HEK293T (cell line): ENCODE measurements around the gene GSTM3.
A peak's percentile ranks its signal among the peaks of the same experiment; 100 is the strongest.
"Not testable (repeated sequence)": the region's sequence is repeated elsewhere in the genome, so short reads cannot be mapped to it uniquely, and the experiment has no call there.

Experiments used
- CTCF ChIA-PET: fragments of 350-600 bp; formaldehyde crosslinking; extraction: SDS; loops from one replicate; lab custom pipeline; 2021; ENCODE audit warnings: antibody characterized with exemption, inconsistent platforms; lab: Yijun Ruan, JAX
- POLR2A ChIA-PET: fragments of 350-600 bp; formaldehyde crosslinking; extraction: SDS; loops from one replicate; lab custom pipeline; 2020; ENCODE audit warnings: antibody characterized with exemption, inconsistent platforms; lab: Yijun Ruan, JAX
- DNase-seq: peaks from one replicate; pipeline ENCODE4 v3.0.0; 2012; ENCODE audit warnings: mixed read lengths; ENCODE audit errors: extremely low spot score
- ARNT ChIP-seq: fragments of 450-650 bp; IDR thresholded peaks from 2 replicates; pipeline ENCODE4 v1.6.1; 2017; ENCODE audit warnings: mild to moderate bottlenecking
- BHLHE40 ChIP-seq: fragments of 450-650 bp; IDR thresholded peaks from 2 replicates; pipeline ENCODE4 v1.6.1; 2016; ENCODE audit warnings: mild to moderate bottlenecking, moderate library complexity, borderline replicate concordance
- CTBP1 ChIP-seq: fragments of 450-650 bp; IDR thresholded peaks from 2 replicates; pipeline ENCODE4 v1.6.1; 2016; ENCODE audit warnings: borderline replicate concordance
- ELF4 ChIP-seq: fragments of 450-650 bp; IDR thresholded peaks from 2 replicates; pipeline ENCODE4 v1.6.1; 2017; ENCODE audit warnings: antibody characterized with exemption
- FOXA1 ChIP-seq: fragments of 450-650 bp; IDR thresholded peaks from 2 replicates; pipeline ENCODE4 v1.6.1; 2016; ENCODE audit warnings: mild to moderate bottlenecking
- FOXK2 ChIP-seq: fragments of 450-650 bp; IDR thresholded peaks from 2 replicates; pipeline ENCODE4 v1.6.1; 2016; ENCODE audit warnings: mild to moderate bottlenecking
- FOXM1 ChIP-seq: fragments of 450-650 bp; IDR thresholded peaks from 2 replicates; pipeline ENCODE4 v1.6.1; 2017; ENCODE audit warnings: mild to moderate bottlenecking, borderline replicate concordance
- HDGF ChIP-seq: fragments of 450-650 bp; IDR thresholded peaks from 2 replicates; pipeline ENCODE4 v1.6.1; 2017; ENCODE audit warnings: antibody characterized with exemption, borderline replicate concordance
- L3MBTL2 ChIP-seq: fragments of 450-650 bp; conservative IDR thresholded peaks from 2 replicates; pipeline ENCODE4 v1.6.1; 2016; ENCODE audit warnings: mild to moderate bottlenecking
- LEF1 ChIP-seq: fragments of 450-650 bp; IDR thresholded peaks from 2 replicates; pipeline ENCODE4 v1.6.1; 2017; ENCODE audit warnings: mild to moderate bottlenecking, borderline replicate concordance
- NFRKB ChIP-seq: fragments of 450-650 bp; IDR thresholded peaks from 2 replicates; pipeline ENCODE4 v1.6.1; 2016; ENCODE audit warnings: mild to moderate bottlenecking, moderate library complexity
- PKNOX1 ChIP-seq: fragments of 450-650 bp; IDR thresholded peaks from 2 replicates; pipeline ENCODE4 v1.6.1; 2016
- SP1 ChIP-seq: fragments of 450-650 bp; IDR thresholded peaks from 2 replicates; pipeline ENCODE4 v1.6.1; 2017
- SUZ12 ChIP-seq: fragments of 450-650 bp; IDR thresholded peaks from 2 replicates; pipeline ENCODE4 v1.6.1; 2016; ENCODE audit warnings: mild to moderate bottlenecking
- TARDBP ChIP-seq: fragments of 450-650 bp; IDR thresholded peaks from 2 replicates; pipeline ENCODE4 v1.6.1; 2016
- ZNF384 ChIP-seq: fragments of 450-650 bp; IDR thresholded peaks from 2 replicates; pipeline ENCODE4 v1.6.1; 2016

Gene GSTM3

GRCh38 chr1:109751531-109752260 lies 10.9 kb upstream of the GSTM3 start:
- DNase-seq: no peak
- TF ChIP-seq HDGF: no peak
- TF ChIP-seq CTBP1: no peak
- no peak for TF ChIP-seq FOXM1
- no peak for TF ChIP-seq TARDBP
- TF ChIP-seq SP1: no peak
- no peak for TF ChIP-seq ARNT
- no peak for TF ChIP-seq FOXK2
- no peak for TF ChIP-seq LEF1
- no peak for TF ChIP-seq PKNOX1
- no peak for TF ChIP-seq SUZ12
- no peak for TF ChIP-seq FOXA1
- TF ChIP-seq NFRKB: no peak
- no peak for TF ChIP-seq ELF4
- no peak for TF ChIP-seq ZNF384
- TF ChIP-seq L3MBTL2: no peak
- no peak for TF ChIP-seq BHLHE40
- ChIA-PET CTCF (interaction anchor here (0.8 kb wide), 1 partner anchor 192 kb away, joined by 3 read pairs; no protein-coding TSS in a partner anchor), POLR2A (no interaction called here)

GRCh38 chr1:109750920-109751319 lies 10.1 kb upstream of the GSTM3 start:
- POLR2A ChIA-PET: interaction anchor here (1.4 kb wide), 1 partner anchor 11 kb away, joined by 5 read pairs; no protein-coding TSS in a partner anchor
- CTCF ChIA-PET: interaction anchor here (0.8 kb wide), 1 partner anchor 191 kb away, joined by 3 read pairs; no protein-coding TSS in a partner anchor

GRCh38 chr1:109750241-109750882 lies 9.5 kb upstream of the GSTM3 start:
- DNase-seq: no peak
- POLR2A ChIA-PET: interaction anchor here (1.4 kb wide), 1 partner anchor 11 kb away, joined by 5 read pairs; no protein-coding TSS in a partner anchor
- CTCF ChIA-PET: interaction anchor here (0.6 to 2.2 kb wide), 3 partner anchors 100 to 1726 kb away, joined by 3 to 8 read pairs (median 4); no protein-coding TSS in a partner anchor
- TF ChIP-seq SUZ12 (no peak), L3MBTL2 (no peak), CTBP1 (no peak), TARDBP (no peak), HDGF (no peak)

More at GRCh38 chr1:109750920-109751319, 10.1 kb upstream of the GSTM3 start:
- DNase-seq: no peak
- TF ChIP-seq L3MBTL2 (no peak), FOXK2 (no peak), LEF1 (no peak), SP1 (no peak)

GRCh38 chr1:109749221-109749620 lies 8.4 kb upstream of the GSTM3 start:
- ChIA-PET POLR2A (interaction anchor here (1.4 kb wide), 1 partner anchor 9 kb away, joined by 5 read pairs; no protein-coding TSS in a partner anchor), CTCF (interaction anchor here (0.6 to 2.2 kb wide), 2 partner anchors 109 to 203 kb away, joined by 3 to 8 read pairs; no protein-coding TSS in a partner anchor)
- TF ChIP-seq SUZ12 (no peak), SP1 (no peak), L3MBTL2 (no peak), PKNOX1 (no peak)
- DNase-seq: no peak

- CTCF ChIA-PET: interaction anchor here (2.2 kb wide), 1 partner anchor 108 kb away, joined by 8 read pairs; no protein-coding TSS in a partner anchor
- POLR2A ChIA-PET, DNase-seq: not testable (repeated sequence)
Observed at GRCh38 chr1:109748311-109748710, 7.5 kb upstream of the GSTM3 start.

GRCh38 chr1:109739738-109740614 lies 862 bp downstream of the GSTM3 start:
- peak; percentile 55 for TF ChIP-seq L3MBTL2
- peak; percentile 46; the same call in 1 of the 2 replicates for TF ChIP-seq ELF4
- TF ChIP-seq CTBP1: no peak
- DNase-seq: peak; percentile 88
- ChIA-PET CTCF (no interaction called here), POLR2A (interaction anchor here (0.6 to 1.3 kb wide), 4 partner anchors 10 to 192 kb away, joined by 3 to 5 read pairs (median 4); partner anchors contain the start of gene GNAI3)
